ENCODE measurements around the gene PAX2. TPM values are rescaled to one million over a fixed set of nuclear protein-coding genes. Genes with fewer than 3 reads are reported as not detected.

The PAX2 gene
- total and polyA plus RNA-seq, 2 experiments from 2014 or later = not detected

- Histone ChIP-seq H3K9me2 (replicated peaks; ENCODE audit: insufficient read depth) (no peaks in the 10 kb centered on the region), H3K4me1 (ENCODE audit: insufficient read depth) (peaks cover 34% of the 10 kb centered on the region), H4K20me1 (ENCODE audit: insufficient read depth, poor library complexity, severe bottlenecking) (no peaks in the 10 kb centered on the region), H3K4me2 (no peak overlapping the region), H3K36me3 (replicated peaks; ENCODE audit: insufficient read depth, low read depth) (no peaks in the 10 kb centered on the region), H3K27ac (no peak overlapping the region), H3K9me3 (ENCODE audit: low read depth) (no peaks in the 10 kb centered on the region), H2AFZ (no peak overlapping the region), H3K79me2 (no peaks in the 10 kb centered on the region), H3K27me3 (peaks cover 99% of the 10 kb centered on the region), H3K4me3 (no peak overlapping the region)
- no peak for DNase-seq (ENCODE audit: low spot score)
- TF ChIP-seq CTCF (IDR thresholded peaks at IDR 0.05; ENCODE audit: poor library complexity) = no peak
- TF ChIP-seq EZH2 (IDR thresholded peaks at IDR 0.05; ENCODE audit: borderline replicate concordance) = peak; percentile 15
- peak; percentile 35 for TF ChIP-seq EZH2phosphoT487 (IDR thresholded peaks at IDR 0.05; ENCODE audit: low read depth, severe bottlenecking, unreplicated experiment)
- WGBS (ENCODE audit: low lambda C conversion rate, missing lambda C conversion rate) = 18% methylated on average over 2 of the region's 2 CpGs
Observed at GRCh38 chr10:100825325-100825875, 80.0 kb downstream of the PAX2 start.

DNA sequence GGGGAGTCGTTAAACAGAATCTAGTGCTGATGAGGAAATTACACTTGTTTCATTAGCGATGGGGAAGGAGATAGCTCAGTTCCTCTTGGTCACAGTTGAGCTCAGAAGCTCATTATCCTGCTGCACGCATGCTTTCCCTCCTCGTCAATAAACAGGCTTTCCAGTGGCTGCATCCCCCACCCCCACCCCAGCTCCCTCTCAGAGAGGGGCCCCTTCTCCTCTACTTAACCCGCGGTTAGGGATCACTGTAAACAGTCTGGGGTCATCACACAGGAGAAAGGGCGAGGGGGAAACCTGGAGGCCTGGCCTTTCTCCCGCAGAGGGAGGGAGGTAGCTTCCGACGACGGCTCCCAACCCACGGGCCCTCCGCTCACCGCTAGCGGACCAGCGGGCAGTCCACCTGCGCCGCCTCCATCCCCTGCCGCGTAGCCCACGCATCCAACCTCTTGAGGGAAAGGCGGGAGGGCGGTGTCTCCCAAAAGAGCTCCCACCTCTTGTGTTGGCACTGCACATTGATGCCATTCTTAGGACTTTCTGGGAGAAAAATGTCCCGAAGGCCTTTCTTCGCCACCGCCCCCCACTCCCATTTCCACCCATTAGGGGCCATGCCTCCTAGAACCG lies 80.8 kb downstream of the PAX2 start:
- H3K4me2 ChIP-seq = peak overlapping the region; percentile 93
- H3K36me3 ChIP-seq (replicated peaks; ENCODE audit: insufficient read depth, low read depth) = no peaks in the 10 kb centered on the region
- H3K27me3 ChIP-seq = peaks cover 99% of the 10 kb centered on the region
- no peaks in the 10 kb centered on the region for H3K9me3 ChIP-seq (ENCODE audit: low read depth)
- no peak for DNase-seq (ENCODE audit: low spot score)
- TF ChIP-seq CTCF (IDR thresholded peaks at IDR 0.05; ENCODE audit: poor library complexity) (no peak), EZH2 (IDR thresholded peaks at IDR 0.05; ENCODE audit: borderline replicate concordance) (peak; percentile 2), EZH2phosphoT487 (IDR thresholded peaks at IDR 0.05; ENCODE audit: low read depth, severe bottlenecking, unreplicated experiment) (no peak)
- H3K27ac ChIP-seq = no peak overlapping the region
- H4K20me1 ChIP-seq (ENCODE audit: insufficient read depth, poor library complexity, severe bottlenecking) = no peaks in the 10 kb centered on the region
- H2AFZ ChIP-seq = no peak overlapping the region
- peaks cover 34% of the 10 kb centered on the region for H3K4me1 ChIP-seq (ENCODE audit: insufficient read depth)
- H3K4me3 ChIP-seq = no peak overlapping the region
- 7% methylated on average over 25 of the region's 27 CpGs for WGBS (ENCODE audit: low lambda C conversion rate, missing lambda C conversion rate)
- no peaks in the 10 kb centered on the region for H3K79me2 ChIP-seq
- no peaks in the 10 kb centered on the region for H3K9me2 ChIP-seq (replicated peaks; ENCODE audit: insufficient read depth)

- Histone ChIP-seq H3K79me2 (no peaks in the 10 kb centered on the region), H4K20me1 (ENCODE audit: insufficient read depth, poor library complexity, severe bottlenecking) (no peaks in the 10 kb centered on the region), H3K27me3 (peaks cover 99% of the 10 kb centered on the region), H3K36me3 (replicated peaks; ENCODE audit: insufficient read depth, low read depth) (no peaks in the 10 kb centered on the region), H3K27ac (no peak overlapping the region), H2AFZ (peak overlapping the region; percentile 63), H3K4me1 (ENCODE audit: insufficient read depth) (peaks cover 34% of the 10 kb centered on the region), H3K4me3 (no peak overlapping the region), H3K9me2 (replicated peaks; ENCODE audit: insufficient read depth) (no peaks in the 10 kb centered on the region), H3K9me3 (ENCODE audit: low read depth) (no peaks in the 10 kb centered on the region), H3K4me2 (peak overlapping the region; percentile 93)
- DNase-seq (ENCODE audit: low spot score) = no peak
- 2% methylated on average over 23 of the region's 41 CpGs for WGBS (ENCODE audit: low lambda C conversion rate, missing lambda C conversion rate)
- TF ChIP-seq CTCF (IDR thresholded peaks at IDR 0.05; ENCODE audit: poor library complexity) (no peak), EZH2phosphoT487 (IDR thresholded peaks at IDR 0.05; ENCODE audit: low read depth, severe bottlenecking, unreplicated experiment) (peak; percentile 61)
Observed at GRCh38 chr10:100826661-100826982, 81.2 kb downstream of the PAX2 start.

Measured in hepatocyte (in vitro differentiated cells).